Measurements from ENCODE around the gene HTR4.

GRCh38 chr5:148636353-148636752 lies 18.0 kb downstream of the HTR4 start:
- TF ChIP-seq EP300 (conservative IDR thresholded peaks at IDR 0.05; ENCODE audit: poor library complexity, severe bottlenecking) (no peak), MXI1 (conservative IDR thresholded peaks at IDR 0.05; ENCODE audit: poor library complexity, severe bottlenecking) (no peak)
- TF ChIP-seq, protein P1, sequence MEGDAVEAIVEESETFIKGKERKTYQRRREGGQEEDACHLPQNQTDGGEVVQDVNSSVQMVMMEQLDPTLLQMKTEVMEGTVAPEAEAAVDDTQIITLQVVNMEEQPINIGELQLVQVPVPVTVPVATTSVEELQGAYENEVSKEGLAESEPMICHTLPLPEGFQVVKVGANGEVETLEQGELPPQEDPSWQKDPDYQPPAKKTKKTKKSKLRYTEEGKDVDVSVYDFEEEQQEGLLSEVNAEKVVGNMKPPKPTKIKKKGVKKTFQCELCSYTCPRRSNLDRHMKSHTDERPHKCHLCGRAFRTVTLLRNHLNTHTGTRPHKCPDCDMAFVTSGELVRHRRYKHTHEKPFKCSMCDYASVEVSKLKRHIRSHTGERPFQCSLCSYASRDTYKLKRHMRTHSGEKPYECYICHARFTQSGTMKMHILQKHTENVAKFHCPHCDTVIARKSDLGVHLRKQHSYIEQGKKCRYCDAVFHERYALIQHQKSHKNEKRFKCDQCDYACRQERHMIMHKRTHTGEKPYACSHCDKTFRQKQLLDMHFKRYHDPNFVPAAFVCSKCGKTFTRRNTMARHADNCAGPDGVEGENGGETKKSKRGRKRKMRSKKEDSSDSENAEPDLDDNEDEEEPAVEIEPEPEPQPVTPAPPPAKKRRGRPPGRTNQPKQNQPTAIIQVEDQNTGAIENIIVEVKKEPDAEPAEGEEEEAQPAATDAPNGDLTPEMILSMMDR (IDR thresholded peaks at IDR 0.05; ENCODE audit: poor library complexity, severe bottlenecking) = no peak

Data from neural cell (in vitro differentiated cells).